Measurements from ENCODE around the gene GPR161. TPM values are rescaled to one million over a fixed set of nuclear protein-coding genes. Genes with fewer than 3 reads are reported as not detected.

GPR161 gene
- total RNA-seq, 2 experiments from 2014 or later = not detected

DNA sequence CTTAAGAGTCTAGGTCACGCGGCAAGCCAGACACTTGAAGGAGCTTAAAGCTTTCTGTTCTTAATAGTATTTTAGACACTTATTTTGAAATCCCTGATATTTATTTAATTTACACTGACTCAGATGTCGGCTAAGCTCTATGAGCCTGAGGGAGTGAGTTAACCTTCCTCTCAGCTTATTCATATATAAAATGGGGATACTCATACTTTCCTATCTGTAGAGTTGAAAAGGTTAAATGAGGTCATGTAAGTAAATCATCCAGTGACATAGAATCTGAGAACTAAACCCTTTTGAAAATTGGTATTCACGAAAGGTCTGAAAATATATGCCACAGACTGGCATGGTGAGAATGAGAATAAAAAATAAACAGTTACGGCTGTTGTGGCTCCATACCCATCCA is 1.4 kb upstream of the GPR161 start:
- intact Hi-C loops (cut with DNase I, micrococcal nuclease) = no loop called here
- no peaks in the 10 kb centered on the region for H3K9me3 ChIP-seq (ENCODE audit: control insufficient read depth in 1 of 2, insufficient read depth in 1 of 2, low read length in 2 of 2)
- H3K36me3 Mint-ChIP-seq (ENCODE audit: low read depth) = peaks cover 4% of the 10 kb centered on the region

DNA sequence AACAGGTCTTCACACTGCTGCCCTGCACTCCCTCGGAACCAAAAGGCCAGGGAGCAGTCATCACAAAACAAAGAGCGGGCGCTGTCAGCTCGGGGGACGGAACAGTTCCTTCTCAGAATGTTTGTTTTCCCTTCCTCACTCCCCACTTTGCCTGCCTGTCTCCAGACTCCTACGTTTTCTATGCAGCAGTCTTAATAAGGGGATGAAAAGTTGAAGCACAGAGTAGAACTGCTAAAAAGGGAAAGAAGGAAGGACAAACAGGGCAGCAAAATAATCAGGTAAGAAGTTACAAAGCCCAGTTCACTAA is 738 bp upstream of the GPR161 start:
- Histone ChIP-seq H3K27me3 (ENCODE audit: control insufficient read depth in 1 of 2, insufficient read depth in 2 of 2, low read length in 2 of 2) (peaks cover 22 to 34% of the 10 kb centered on the region in 2 experiments), H3K4me3 (ENCODE audit: low read length) (peak overlapping the region; percentile 50), H3K36me3 (ENCODE audit: insufficient read depth, low read length) (no peaks in the 10 kb centered on the region), H3K4me1 (ENCODE audit: insufficient read depth, low read length) (peaks cover 20% of the 10 kb centered on the region), H3K9me3 (ENCODE audit: control insufficient read depth in 1 of 2, insufficient read depth in 1 of 2, low read length in 2 of 2) (no peaks in the 10 kb centered on the region), H3K27ac (ENCODE audit: low read depth in 1 of 2, low read length in 2 of 2) (no peak overlapping the region)
- Mint-ChIP-seq H3K27ac (peak overlapping the region; percentile 27), H3K4me1 (ENCODE audit: low read depth) (peaks cover 22% of the 10 kb centered on the region), H3K27me3 (peaks cover 38% of the 10 kb centered on the region), H3K9me3 (no peaks in the 10 kb centered on the region), H3K36me3 (ENCODE audit: low read depth) (peaks cover 4% of the 10 kb centered on the region), H3K4me3 (peak overlapping the region; percentile 93)
- TF ChIP-seq, protein P1, sequence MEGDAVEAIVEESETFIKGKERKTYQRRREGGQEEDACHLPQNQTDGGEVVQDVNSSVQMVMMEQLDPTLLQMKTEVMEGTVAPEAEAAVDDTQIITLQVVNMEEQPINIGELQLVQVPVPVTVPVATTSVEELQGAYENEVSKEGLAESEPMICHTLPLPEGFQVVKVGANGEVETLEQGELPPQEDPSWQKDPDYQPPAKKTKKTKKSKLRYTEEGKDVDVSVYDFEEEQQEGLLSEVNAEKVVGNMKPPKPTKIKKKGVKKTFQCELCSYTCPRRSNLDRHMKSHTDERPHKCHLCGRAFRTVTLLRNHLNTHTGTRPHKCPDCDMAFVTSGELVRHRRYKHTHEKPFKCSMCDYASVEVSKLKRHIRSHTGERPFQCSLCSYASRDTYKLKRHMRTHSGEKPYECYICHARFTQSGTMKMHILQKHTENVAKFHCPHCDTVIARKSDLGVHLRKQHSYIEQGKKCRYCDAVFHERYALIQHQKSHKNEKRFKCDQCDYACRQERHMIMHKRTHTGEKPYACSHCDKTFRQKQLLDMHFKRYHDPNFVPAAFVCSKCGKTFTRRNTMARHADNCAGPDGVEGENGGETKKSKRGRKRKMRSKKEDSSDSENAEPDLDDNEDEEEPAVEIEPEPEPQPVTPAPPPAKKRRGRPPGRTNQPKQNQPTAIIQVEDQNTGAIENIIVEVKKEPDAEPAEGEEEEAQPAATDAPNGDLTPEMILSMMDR (IDR thresholded peaks at IDR 0.05) = no peak
- no peak for ATAC-seq (ENCODE audit: poor library complexity)
- ChIA-PET POLR2A (no interaction called here), CTCF (no interaction called here)
- DNase-seq = no peak
- intact Hi-C loops (cut with DNase I, micrococcal nuclease) = no loop called here

More for the DNA sequence above, 1.4 kb upstream of the GPR161 start:
- peak overlapping the region; percentile 93 for H3K4me3 Mint-ChIP-seq
- no peak overlapping the region for H3K4me3 ChIP-seq (ENCODE audit: low read length)
- H3K36me3 ChIP-seq (ENCODE audit: insufficient read depth, low read length) = no peaks in the 10 kb centered on the region
- H3K27ac ChIP-seq (ENCODE audit: low read depth in 1 of 2, low read length in 2 of 2) = no peak overlapping the region
- ATAC-seq (ENCODE audit: poor library complexity) = peak; percentile 12
- H3K27me3 ChIP-seq (ENCODE audit: control insufficient read depth in 1 of 2, insufficient read depth in 2 of 2, low read length in 2 of 2) = peaks cover 22 to 33% of the 10 kb centered on the region in 2 experiments
- CTCF ChIA-PET = interaction anchor here (1.0 kb wide), 1 partner anchor 56 kb away, joined by 3 read pairs; no protein-coding TSS in a partner anchor
- peaks cover 20% of the 10 kb centered on the region for H3K4me1 ChIP-seq (ENCODE audit: insufficient read depth, low read length)
- H3K27ac Mint-ChIP-seq = no peak overlapping the region
- H3K27me3 Mint-ChIP-seq = peaks cover 35% of the 10 kb centered on the region
- H3K4me1 Mint-ChIP-seq (ENCODE audit: low read depth) = peaks cover 22% of the 10 kb centered on the region
- DNase-seq = no peak
- TF ChIP-seq, protein P1 (IDR thresholded peaks at IDR 0.05) = no peak
- no peaks in the 10 kb centered on the region for H3K9me3 Mint-ChIP-seq
- POLR2A ChIA-PET = no interaction called here

DNA sequence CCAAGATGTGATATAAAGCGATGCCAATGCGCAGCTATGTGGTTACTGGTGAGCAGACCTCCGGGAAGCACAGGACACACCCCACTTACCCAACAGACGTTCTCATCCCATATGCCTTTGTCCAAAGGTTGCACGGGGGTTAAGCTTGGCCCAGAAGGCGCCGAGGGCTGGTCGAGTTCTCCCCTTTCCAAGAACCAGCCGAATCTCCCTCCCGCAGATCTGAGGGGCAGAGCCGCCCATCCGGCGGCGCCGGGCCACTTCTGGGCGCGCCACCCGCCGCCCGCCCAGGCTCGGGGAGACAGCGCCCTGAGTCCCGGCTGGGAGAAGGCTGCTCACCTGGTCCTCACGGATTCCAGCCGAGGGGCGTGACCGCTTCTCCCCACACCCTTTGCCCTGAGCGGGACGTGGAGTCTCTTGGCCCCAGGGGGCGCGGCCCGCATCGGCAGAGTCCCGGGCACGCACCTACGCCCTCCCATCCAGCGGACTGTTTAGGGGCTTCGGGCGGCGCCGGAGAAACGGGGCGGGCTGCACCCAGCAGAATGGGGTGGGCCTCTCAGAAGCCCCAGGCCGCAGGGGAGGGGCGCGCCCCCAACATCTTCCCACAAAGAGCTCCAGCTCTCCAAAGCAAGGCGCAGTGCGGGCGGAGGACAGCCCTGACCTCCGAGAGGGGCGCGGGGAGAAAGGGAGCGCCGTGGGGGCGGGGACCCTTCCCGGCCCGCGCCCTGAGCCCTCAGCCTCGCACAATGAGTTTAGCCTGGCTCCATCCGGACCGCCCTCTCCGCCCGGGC is 615 bp downstream of the GPR161 start:
- DNase-seq = peak in 5 of 14 experiments; percentile 3 to 37 (median 12)
- Mint-ChIP-seq H3K36me3 (ENCODE audit: low read depth) (peaks cover 4% of the 10 kb centered on the region), H3K4me3 (peak overlapping the region; percentile 90), H3K9me3 (no peaks in the 10 kb centered on the region), H3K27ac (peak overlapping the region; percentile 37), H3K4me1 (ENCODE audit: low read depth) (peaks cover 22% of the 10 kb centered on the region), H3K27me3 (peaks cover 46% of the 10 kb centered on the region)
- intact Hi-C loops (cut with DNase I, micrococcal nuclease) = no loop called here
- Histone ChIP-seq H3K9me3 (ENCODE audit: control insufficient read depth in 1 of 2, insufficient read depth in 1 of 2, low read length in 2 of 2) (no peaks in the 10 kb centered on the region), H3K4me1 (ENCODE audit: insufficient read depth, low read length) (peaks cover 20% of the 10 kb centered on the region), H3K36me3 (ENCODE audit: insufficient read depth, low read length) (no peaks in the 10 kb centered on the region), H3K27ac (ENCODE audit: low read depth in 1 of 2, low read length in 2 of 2) (no peak overlapping the region), H3K27me3 (ENCODE audit: control insufficient read depth in 1 of 2, insufficient read depth in 2 of 2, low read length in 2 of 2) (peaks cover 22 to 41% of the 10 kb centered on the region in 2 experiments), H3K4me3 (ENCODE audit: low read length) (peak overlapping the region; percentile 63)
- ChIA-PET POLR2A (no interaction called here), CTCF (no interaction called here)
- peak; percentile 46 for ATAC-seq (ENCODE audit: poor library complexity)
- TF ChIP-seq, protein P1 (IDR thresholded peaks at IDR 0.05) = no peak
